HepG2 (cell line): Measurements from ENCODE around the gene RNF125. TPM values are rescaled to one million over a fixed set of nuclear protein-coding genes. Genes with fewer than 3 reads are reported as not detected.

Experiments used
- ATM ChIP-seq: fragments of 450-650 bp; IDR thresholded peaks from 2 replicates; pipeline ENCODE4 v1.7.1; 2017; ENCODE audit warnings: mild to moderate bottlenecking, borderline replicate concordance
- E2F1 ChIP-seq: sonication (generic); formaldehyde crosslinking; IDR thresholded peaks from 2 replicates; pipeline ENCODE4 v1.5.0; 2020; ENCODE audit warnings: missing genetic modification reagents
- ELF4 ChIP-seq: sonication (generic); formaldehyde crosslinking; IDR thresholded peaks from 2 replicates; pipeline ENCODE4 v1.5.0; 2020; ENCODE audit warnings: missing genetic modification reagents, mild to moderate bottlenecking, moderate library complexity, borderline replicate concordance
- EZH2 ChIP-seq: conservative IDR thresholded peaks from 2 replicates; pipeline ENCODE4 v1.6.1; 2012; ENCODE audit warnings: mild to moderate bottlenecking, low read depth, low read length, moderate library complexity
- HNRNPUL1 ChIP-seq: fragments of 200-400 bp; formaldehyde crosslinking; IDR thresholded peaks from 2 replicates; pipeline ENCODE4 v1.6.1; 2017; ENCODE audit warnings: low read depth, mild to moderate bottlenecking, low read length, moderate library complexity
- NFKB2 ChIP-seq: sonication (generic); formaldehyde crosslinking; IDR thresholded peaks from 2 replicates; pipeline ENCODE4 v1.4.0; 2020; ENCODE audit warnings: missing genetic modification reagents, borderline replicate concordance
- PCBP2 ChIP-seq: fragments of 200-400 bp; formaldehyde crosslinking; optimal IDR thresholded peaks from 2 replicates; pipeline ENCODE3; 2018; ENCODE audit warnings: low read length, low read depth; ENCODE audit not compliant: poor library complexity, severe bottlenecking
- PHF8 ChIP-seq: sonication (generic); formaldehyde crosslinking; IDR thresholded peaks from 2 replicates; pipeline ENCODE4 v1.5.0; 2020; ENCODE audit warnings: missing genetic modification reagents
- RFX1 ChIP-seq: fragments of 450-650 bp; IDR thresholded peaks from 2 replicates; pipeline ENCODE4 v1.6.1; 2017
- THYN1 ChIP-seq: sonication (generic); formaldehyde crosslinking; IDR thresholded peaks from 2 replicates; pipeline ENCODE4 v1.8.1; 2023; ENCODE audit warnings: low read depth, mild to moderate bottlenecking, moderate library complexity, missing genetic modification reagents, borderline replicate concordance
- TMF1 ChIP-seq: sonication (generic); formaldehyde crosslinking; IDR thresholded peaks from 2 replicates; pipeline ENCODE4 v1.8.1; 2022; ENCODE audit warnings: low read depth, missing genetic modification reagents
- XRCC5 ChIP-seq: fragments of 200-400 bp; formaldehyde crosslinking; optimal IDR thresholded peaks from 2 replicates; pipeline ENCODE3; 2017; ENCODE audit warnings: mild to moderate bottlenecking, low read length
- ZFP1 ChIP-seq: IDR thresholded peaks from 2 replicates; pipeline ENCODE4 v1.6.1; 2016
- ZMAT5 ChIP-seq: sonication (generic); formaldehyde crosslinking; IDR thresholded peaks from 2 replicates; pipeline ENCODE4 v1.5.0; 2020; ENCODE audit warnings: mild to moderate bottlenecking, low read depth, missing genetic modification reagents, borderline replicate concordance
- ZNF33A ChIP-seq: sonication (generic); formaldehyde crosslinking; IDR thresholded peaks from 2 replicates; pipeline ENCODE4 v1.5.1; 2020; ENCODE audit warnings: missing genetic modification reagents, mild to moderate bottlenecking, moderate library complexity, borderline replicate concordance
- ZNF460 ChIP-seq: sonication (generic); formaldehyde crosslinking; IDR thresholded peaks from 2 replicates; pipeline ENCODE4 v1.5.1; 2020; ENCODE audit warnings: missing genetic modification reagents, mild to moderate bottlenecking, borderline replicate concordance
- ZNF496 ChIP-seq: sonication (generic); formaldehyde crosslinking; IDR thresholded peaks from 2 replicates; pipeline ENCODE4 v1.8.1; 2023; ENCODE audit warnings: mild to moderate bottlenecking, moderate library complexity, missing genetic modification reagents; ENCODE audit not compliant: insufficient replicate concordance
- ZNF678 ChIP-seq: sonication (generic); formaldehyde crosslinking; IDR thresholded peaks from 2 replicates; pipeline ENCODE4 v1.4.0; 2020; ENCODE audit warnings: mild to moderate bottlenecking, missing genetic modification reagents
- ZNF746 ChIP-seq: sonication (generic); formaldehyde crosslinking; IDR thresholded peaks from 2 replicates; pipeline ENCODE4 v1.8.0; 2022; ENCODE audit warnings: mild to moderate bottlenecking, missing genetic modification reagents
- polyA plus RNA-seq, 8 experiments: library from polyadenylated mRNA; depleted of rRNA in 3 of 8; stranded (reverse) in 7 of 8; unstranded in 1 of 8; fragments of >200 nt; fragmentation: Illumina TruSeq in 4 of 8; extraction: Trizol in 4 of 8; gene quantifications; 2 replicates each; pipeline versions ENCODE4 v1.2.1 to v1.2.3, GENCODE V29; 2011 to 2016; ENCODE audit warnings: low read depth in 4 of 8, missing spikeins in 1 of 8, mixed read lengths in 1 of 8; ENCODE audit not compliant: insufficient read depth in 1 of 8
- total RNA-seq, 5 experiments: library from RNA; depleted of rRNA; stranded (reverse); fragments of >200 nt; fragmentation: Illumina TruSeq; extraction: Trizol; gene quantifications; 2 replicates each; pipeline ENCODE4 v1.2.3, GENCODE V29; 2016; ENCODE audit warnings: low read depth in 1 of 5
- TF ChIP-seq, protein P1 (sequence below): sonication (generic); formaldehyde crosslinking; IDR thresholded peaks from 2 replicates; pipeline ENCODE4 v1.4.0; 2020; ENCODE audit warnings: mild to moderate bottlenecking, missing genetic modification reagents, borderline replicate concordance
- TF ChIP-seq, protein P2 (sequence below): sonication (generic); formaldehyde crosslinking; IDR thresholded peaks from 2 replicates; pipeline ENCODE4 v1.4.0; 2020; ENCODE audit warnings: missing genetic modification reagents

The RNF125 gene
- total and polyA plus RNA-seq, 2 of the 13 experiments (the other 11 are each of a cell fraction or from before 2014, with no cell fraction given), result 0.58 to 1.8 TPM

- TF ChIP-seq ZNF678, result 0 out of 2 replicates have a peak, but pooled peaks have one; percentile 58
- TF ChIP-seq NFKB2 (CRISPR knock-in tag), result peak; percentile 47; the same call in 1 of the 2 replicates
- TF ChIP-seq PCBP2, result no peak
- peak; percentile 84 for TF ChIP-seq PHF8 (CRISPR knock-in tag)
- peak; percentile 46; the same call in 1 of the 2 replicates for TF ChIP-seq ZNF746 (CRISPR knock-in tag)
- TF ChIP-seq THYN1 (CRISPR knock-in tag), result no peak
- no peak for TF ChIP-seq ELF4 (CRISPR knock-in tag)
- no peak for TF ChIP-seq ZNF460 (CRISPR knock-in tag)
- no peak for TF ChIP-seq ZNF496 (CRISPR knock-in tag)
- TF ChIP-seq, protein P1, sequence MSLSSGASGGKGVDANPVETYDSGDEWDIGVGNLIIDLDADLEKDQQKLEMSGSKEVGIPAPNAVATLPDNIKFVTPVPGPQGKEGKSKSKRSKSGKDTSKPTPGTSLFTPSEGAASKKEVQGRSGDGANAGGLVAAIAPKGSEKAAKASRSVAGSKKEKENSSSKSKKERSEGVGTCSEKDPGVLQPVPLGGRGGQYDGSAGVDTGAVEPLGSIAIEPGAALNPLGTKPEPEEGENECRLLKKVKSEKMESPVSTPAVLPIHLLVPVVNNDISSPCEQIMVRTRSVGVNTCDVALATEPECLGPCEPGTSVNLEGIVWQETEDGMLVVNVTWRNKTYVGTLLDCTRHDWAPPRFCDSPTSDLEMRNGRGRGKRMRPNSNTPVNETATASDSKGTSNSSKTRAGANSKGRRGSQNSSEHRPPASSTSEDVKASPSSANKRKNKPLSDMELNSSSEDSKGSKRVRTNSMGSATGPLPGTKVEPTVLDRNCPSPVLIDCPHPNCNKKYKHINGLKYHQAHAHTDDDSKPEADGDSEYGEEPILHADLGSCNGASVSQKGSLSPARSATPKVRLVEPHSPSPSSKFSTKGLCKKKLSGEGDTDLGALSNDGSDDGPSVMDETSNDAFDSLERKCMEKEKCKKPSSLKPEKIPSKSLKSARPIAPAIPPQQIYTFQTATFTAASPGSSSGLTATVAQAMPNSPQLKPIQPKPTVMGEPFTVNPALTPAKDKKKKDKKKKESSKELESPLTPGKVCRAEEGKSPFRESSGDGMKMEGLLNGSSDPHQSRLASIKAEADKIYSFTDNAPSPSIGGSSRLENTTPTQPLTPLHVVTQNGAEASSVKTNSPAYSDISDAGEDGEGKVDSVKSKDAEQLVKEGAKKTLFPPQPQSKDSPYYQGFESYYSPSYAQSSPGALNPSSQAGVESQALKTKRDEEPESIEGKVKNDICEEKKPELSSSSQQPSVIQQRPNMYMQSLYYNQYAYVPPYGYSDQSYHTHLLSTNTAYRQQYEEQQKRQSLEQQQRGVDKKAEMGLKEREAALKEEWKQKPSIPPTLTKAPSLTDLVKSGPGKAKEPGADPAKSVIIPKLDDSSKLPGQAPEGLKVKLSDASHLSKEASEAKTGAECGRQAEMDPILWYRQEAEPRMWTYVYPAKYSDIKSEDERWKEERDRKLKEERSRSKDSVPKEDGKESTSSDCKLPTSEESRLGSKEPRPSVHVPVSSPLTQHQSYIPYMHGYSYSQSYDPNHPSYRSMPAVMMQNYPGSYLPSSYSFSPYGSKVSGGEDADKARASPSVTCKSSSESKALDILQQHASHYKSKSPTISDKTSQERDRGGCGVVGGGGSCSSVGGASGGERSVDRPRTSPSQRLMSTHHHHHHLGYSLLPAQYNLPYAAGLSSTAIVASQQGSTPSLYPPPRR (CRISPR knock-in tag), result no peak
- TF ChIP-seq TMF1 (CRISPR knock-in tag), result no peak
- TF ChIP-seq XRCC5, result no peak
- TF ChIP-seq ZMAT5 (CRISPR knock-in tag), result no peak
- TF ChIP-seq E2F1 (CRISPR knock-in tag), result peak; percentile 56
- no peak for TF ChIP-seq HNRNPUL1
- TF ChIP-seq ZNF33A (CRISPR knock-in tag), result no peak
- TF ChIP-seq, protein P2, sequence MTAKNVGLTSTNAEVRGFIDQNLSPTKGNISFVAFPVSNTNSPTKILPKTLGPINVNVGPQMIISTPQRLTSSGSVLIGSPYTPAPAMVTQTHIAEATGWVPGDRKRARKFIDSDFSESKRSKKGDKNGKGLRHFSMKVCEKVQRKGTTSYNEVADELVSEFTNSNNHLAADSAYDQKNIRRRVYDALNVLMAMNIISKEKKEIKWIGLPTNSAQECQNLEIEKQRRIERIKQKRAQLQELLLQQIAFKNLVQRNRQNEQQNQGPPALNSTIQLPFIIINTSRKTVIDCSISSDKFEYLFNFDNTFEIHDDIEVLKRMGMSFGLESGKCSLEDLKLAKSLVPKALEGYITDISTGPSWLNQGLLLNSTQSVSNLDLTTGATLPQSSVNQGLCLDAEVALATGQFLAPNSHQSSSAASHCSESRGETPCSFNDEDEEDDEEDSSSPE (CRISPR knock-in tag), result peak; percentile 19
- no peak for TF ChIP-seq ATM
- TF ChIP-seq RFX1, result no peak
- TF ChIP-seq EZH2, result no peak
- TF ChIP-seq ZFP1, result no peak
These were observed 73.9 kb downstream of the RNF125 start (continued) for GRCh38 chr18:32092422-32093101.
